AG10803 (cell line): Measurements from ENCODE around the gene MGAT4C.

Experiments used
- DNase-seq: peaks from one replicate; pipeline ENCODE4 v3.0.0; 2010; ENCODE audit warnings: low read depth
- H3K4me3 ChIP-seq: 2 replicates; pipeline ENCODE4 v1.5.1; 2011; ENCODE audit warnings: mild to moderate bottlenecking, low read length, control low read depth
- CTCF ChIP-seq: conservative IDR thresholded peaks from 2 replicates; pipeline ENCODE4 v1.5.1; 2011; ENCODE audit warnings: mild to moderate bottlenecking, low read length, control low read depth, inconsistent platforms

The MGAT4C gene

GRCh38 chr12:85947286-85947685 lies 308.9 kb downstream of the MGAT4C start:
- TF ChIP-seq CTCF, result no peak

GRCh38 chr12:85946375-85946774 lies 309.8 kb downstream of the MGAT4C start:
- H3K4me3 ChIP-seq, result no peak overlapping the region
- no peak for TF ChIP-seq CTCF
- no peak for DNase-seq

More at GRCh38 chr12:85947286-85947685, 308.9 kb downstream of the MGAT4C start:
- no peak for DNase-seq
- no peak overlapping the region for H3K4me3 ChIP-seq

GRCh38 chr12:85927166-85927565 lies 329.0 kb downstream of the MGAT4C start:
- no peak for TF ChIP-seq CTCF
- H3K4me3 ChIP-seq, result no peak overlapping the region
- no peak for DNase-seq

GRCh38 chr12:85923767-85924331 lies 332.3 kb downstream of the MGAT4C start:
- H3K4me3 ChIP-seq, result no peak overlapping the region
- DNase-seq, result peak; percentile 31
- peak; percentile 76 for TF ChIP-seq CTCF

GRCh38 chr12:85920324-85920947 lies 335.8 kb downstream of the MGAT4C start:
- no peak overlapping the region for H3K4me3 ChIP-seq
- TF ChIP-seq CTCF, result peak; percentile 64
- DNase-seq, result peak; percentile 7
